GM19240 (cell line): ENCODE results near the gene FUCA1.
A peak's percentile ranks its signal among the peaks of the same experiment; 100 is the strongest.
"Not testable (repeated sequence)": the region's sequence is repeated elsewhere in the genome, so short reads cannot be mapped to it uniquely, and the experiment has no call there.

Source experiments
- DNase-seq: peaks from one replicate; pipeline ENCODE4 v3.0.0; 2011; ENCODE audit warnings: low spot score; ENCODE audit not compliant: insufficient read length

The FUCA1 gene

DNA sequence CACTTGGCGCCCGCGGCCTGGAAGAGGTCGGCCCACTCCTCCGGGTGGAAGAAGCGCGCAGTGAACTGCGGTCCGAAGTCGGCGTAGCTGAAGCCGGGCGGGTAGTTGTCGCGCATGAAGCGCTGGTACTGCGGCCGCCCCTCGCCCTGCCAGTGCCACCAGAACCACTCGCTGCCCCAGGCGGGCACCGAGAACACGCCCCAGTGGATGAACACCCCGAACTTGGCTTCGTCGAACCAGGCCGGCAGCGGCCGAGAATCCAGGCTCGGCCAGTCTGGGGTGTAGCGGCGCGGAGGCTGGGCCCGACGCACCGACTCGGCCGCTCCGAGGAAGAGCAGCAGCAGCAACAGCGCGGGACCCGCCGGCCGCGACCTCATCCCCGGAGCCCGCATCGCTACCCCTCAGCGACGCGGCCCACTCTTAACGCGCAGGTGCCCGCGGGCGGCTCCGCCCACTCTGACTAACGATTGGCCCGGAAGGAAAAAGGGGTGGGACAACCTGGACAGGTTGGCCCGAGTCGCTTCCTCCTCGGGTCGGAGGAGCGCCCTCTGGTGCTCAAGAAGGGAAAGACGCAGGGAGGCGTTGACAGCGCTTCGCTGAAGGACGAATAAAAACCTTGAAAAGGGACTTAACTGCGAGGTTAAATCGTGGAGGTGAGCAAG is at the start of gene FUCA1:
TSS of gene FUCA1 (minus strand) at position 396 of the 662 bp plus-strand sequence. CDS start at position 392, 4 bp downstream.
- DNase-seq: peak; percentile 95

DNA sequence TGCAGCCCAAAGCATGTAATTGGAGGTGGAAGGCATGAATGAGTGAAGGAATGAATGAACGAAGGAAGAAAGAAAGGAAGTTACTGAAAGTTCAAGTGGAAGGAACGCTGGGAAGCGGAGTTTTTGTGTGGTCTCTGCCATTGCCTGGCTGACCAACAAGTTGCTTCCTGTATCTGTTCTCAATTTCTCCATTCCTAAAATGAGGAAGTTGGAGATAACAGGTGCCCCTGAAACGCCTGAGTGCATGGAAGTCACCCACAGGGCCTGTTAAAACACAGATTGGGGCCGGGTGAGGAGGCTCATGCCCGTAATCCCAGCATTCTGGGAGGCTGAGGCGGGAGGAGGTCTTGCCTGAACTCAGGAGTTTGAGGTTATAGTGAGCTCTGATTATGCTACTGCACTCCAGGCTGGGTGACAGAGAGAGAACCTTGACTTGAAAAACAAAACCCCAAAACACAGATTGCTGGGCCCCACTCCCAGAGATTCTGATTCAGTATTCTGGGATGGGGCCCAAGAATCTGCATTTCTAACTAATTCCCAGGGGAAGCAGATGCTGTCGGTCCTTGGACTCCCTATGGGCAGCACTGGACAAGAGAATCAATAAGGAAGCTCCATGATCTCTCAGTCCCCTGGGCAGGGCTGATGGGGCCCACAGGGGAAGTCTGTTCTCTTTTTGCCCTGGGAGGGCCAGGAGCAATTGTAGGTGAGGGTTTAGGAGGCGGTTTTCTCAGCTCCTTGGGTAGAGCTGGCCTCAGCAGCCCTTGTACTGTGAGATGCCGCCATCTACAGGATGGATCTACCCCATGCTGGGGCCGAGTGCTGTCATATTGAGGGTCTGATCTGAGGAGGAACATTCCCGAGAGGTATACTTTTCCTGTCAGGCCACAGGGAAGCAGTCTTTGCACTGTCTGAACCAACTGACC is 48.4 kb upstream of the FUCA1 start:
- peak; percentile 67 for DNase-seq

DNA sequence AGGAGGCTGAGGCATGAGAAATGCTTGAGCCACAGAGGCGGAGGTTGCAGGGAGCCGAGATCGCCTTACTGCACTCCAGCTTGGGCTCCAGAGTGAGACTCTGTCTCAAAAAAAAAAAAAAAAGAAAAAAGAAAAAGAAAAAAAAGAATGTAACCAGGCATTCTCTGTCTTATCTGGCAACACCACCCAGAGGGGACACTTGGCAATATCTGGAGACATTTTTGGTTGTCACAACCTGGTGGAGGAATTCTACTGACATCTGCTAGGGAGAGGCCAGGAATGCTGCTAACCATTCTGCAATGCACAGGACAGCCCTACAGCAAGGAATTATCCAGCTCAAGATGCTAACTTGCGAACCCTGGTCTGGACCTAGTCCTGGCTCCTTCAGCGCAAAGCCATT is 47.4 kb upstream of the FUCA1 start:
- no peak for DNase-seq

GRCh38 chr1:23914921-23915320 is 46.8 kb upstream of the FUCA1 start:
- DNase-seq: no peak

GRCh38 chr1:23913212-23913880 is 45.3 kb upstream of the FUCA1 start, which contains the start of gene CNR2:
TSS of gene CNR2 (minus strand) at chr1:23913362. CDS start at chr1:23875617, 37,745 bp downstream.
- DNase-seq: no peak

GRCh38 chr1:23911921-23912320 is 43.8 kb upstream of the FUCA1 start:
- DNase-seq: no peak

- DNase-seq: no peak
Observed at GRCh38 chr1:23910553-23911246, 42.6 kb upstream of the FUCA1 start.

GRCh38 chr1:23910144-23910543 is 42.1 kb upstream of the FUCA1 start:
- DNase-seq: no peak

DNA sequence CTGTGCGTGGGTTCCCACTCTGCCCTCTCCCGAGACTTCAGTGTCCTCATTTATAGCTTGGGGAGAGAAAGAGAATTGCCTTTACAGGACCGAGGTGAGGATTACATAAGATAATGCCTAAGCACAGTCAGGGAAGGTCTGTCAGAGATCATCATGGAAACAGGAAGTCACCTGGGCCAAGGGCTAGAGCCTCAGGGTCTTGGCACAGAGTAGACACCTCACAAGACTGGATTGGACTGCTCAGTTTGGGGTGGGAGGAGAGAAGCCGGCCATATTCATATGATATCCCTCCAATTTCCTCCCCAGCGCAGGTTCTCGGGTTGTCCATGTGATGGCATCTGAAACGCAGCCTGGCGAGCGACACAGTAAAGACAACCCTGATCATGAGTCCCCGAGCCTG is 41.3 kb upstream of the FUCA1 start:
- no peak for DNase-seq

DNA sequence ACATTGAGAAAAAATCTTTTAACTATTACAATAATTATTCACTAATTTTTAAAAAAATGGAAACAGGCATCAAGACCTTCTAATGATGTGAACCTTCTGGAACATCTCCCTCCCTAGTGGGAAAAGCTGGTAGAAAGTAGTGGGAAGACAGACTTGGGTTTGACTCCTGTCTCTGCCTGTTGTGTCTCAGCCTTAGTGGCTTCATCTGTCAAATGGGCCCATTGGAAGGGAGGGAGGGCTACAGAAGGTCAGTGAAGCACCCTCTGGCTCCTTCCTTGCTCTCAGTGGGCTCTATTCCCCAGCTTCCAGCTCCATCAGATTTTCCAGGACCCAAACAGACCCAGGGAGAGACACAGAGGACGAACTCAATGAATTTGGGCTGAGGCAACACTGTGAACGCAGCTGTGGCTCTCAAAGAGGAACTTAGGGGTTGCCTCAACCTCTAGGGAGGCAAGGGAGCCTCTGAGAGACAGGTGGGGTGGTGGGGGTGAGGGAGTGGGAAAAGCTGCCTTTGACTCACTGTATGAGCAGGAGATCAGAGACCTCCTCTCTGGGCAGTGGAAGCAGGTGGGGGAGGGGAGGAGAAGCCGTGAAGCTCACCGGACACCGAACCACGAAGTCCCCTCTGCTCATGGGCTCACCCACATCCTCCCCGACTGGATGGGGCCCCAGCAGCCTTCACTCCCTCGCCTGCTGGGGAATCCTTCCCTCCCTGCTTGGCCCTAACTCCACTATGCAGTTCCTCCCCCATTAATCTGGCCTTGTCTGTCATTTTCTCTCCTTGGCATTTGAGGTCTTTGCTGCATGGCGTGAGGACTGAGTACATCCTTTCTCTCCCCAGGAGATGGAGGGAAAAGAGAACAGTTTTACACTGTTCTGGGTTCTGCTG is 40.6 kb upstream of the FUCA1 start:
- DNase-seq: no peak

GRCh38 chr1:23906731-23907130 is 38.6 kb upstream of the FUCA1 start:
- no peak for DNase-seq

DNA sequence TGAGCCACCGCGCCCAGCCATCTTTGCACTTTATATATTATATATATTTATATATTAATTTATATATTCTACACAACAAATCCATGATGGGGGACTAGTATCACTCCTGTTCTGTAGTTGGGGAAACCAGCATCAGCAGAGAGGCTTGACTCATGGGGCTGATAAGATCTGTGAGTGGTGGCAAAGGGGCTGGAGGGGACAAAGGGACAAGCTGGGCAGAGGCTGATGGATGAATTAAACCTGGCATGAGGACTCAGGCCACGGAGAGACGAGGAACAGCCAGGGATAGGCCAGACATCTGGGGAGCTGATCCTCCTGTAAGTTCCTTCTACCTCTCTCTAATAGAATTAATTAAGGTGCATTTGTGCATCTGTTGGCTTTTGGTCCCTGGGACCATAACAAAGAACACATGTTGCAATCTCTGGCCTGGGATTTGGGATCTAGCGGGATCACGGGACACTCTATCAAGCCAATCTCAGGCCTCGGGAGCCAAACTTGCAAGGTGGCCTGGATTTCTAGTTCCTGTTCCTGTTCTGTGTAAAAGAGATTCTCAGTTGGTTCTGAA is 37.5 kb upstream of the FUCA1 start:
- DNase-seq: no peak

- peak; percentile 21 for DNase-seq
Observed at GRCh38 chr1:23904748-23905357, 36.8 kb upstream of the FUCA1 start.

- no peak for DNase-seq
Observed at GRCh38 chr1:23903754-23904153, 35.7 kb upstream of the FUCA1 start.

DNA sequence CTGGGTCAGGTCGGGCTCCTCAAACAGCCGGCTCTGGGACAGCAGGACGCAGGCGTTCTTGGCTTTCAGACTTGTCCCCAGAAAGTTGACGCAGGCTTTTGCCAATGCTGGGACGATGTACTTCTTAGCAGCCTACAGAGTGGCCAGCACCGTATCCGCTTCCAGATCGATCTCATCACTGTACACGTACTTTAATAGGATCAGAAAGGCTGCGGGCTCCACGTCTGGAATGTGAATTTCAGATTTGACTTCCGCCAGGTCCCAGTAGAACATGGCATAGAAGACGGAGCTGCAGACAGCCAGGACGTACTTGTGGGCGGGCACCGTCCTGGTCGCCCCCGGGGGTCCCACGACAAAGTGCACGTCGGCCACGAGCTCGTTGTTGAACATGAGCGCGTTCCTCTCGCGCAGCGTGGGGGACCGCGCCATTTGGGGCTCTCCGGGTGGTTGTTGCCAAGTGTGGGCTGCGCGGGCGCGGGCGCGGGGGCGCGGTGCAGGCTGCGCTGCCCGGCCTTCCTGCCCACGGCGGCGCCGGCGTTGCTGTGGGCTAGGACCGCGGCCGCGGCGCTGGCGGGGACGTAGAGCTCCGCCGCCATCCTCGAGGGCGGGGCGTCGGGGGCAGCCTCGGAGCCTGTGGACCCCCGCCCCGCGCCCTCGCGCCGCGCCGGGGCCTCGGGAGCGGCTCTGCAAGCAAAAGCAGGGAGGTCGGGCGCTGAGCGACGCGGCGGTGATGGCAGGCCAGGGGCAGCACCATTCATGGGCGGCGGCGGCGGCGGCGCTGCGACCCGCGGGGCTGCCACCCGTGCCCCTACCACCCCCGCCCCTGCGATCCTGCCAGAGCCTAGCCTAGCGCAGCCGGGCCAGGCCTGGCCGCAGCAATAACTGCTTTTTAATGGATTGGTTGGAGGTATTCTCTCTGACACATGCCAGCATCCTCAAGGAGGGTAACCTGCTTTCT is 34.5 kb upstream of the FUCA1 start:
- DNase-seq: no peak

DNA sequence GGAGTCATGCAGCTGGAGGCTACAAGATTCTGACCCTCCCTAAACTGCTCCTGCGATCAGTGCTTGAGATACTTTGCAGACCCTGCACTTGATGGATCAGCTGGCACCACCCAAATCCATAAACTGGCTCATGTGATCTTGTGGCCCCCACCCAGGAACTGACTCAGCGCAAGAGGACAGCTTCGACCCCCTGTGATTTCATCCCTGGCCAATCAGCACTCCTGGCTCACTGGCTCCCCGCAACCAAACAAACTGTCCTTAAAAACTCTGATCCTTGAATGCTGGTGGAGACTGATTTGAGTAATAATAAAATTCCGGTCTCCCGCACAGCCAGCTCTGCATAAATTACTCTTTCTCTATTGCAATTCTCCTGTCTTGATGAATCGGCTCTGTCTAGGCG is 31.9 kb upstream of the FUCA1 start:
- not testable (repeated sequence) for DNase-seq

GRCh38 chr1:23899070-23899469 is 31.0 kb upstream of the FUCA1 start:
- no peak for DNase-seq

- DNase-seq: no peak
Observed at GRCh38 chr1:23897083-23897482, 29.0 kb upstream of the FUCA1 start.
